ENCODE results near the gene GPX6.

GRCh38 chr6:28537509-28538140, 22.0 kb upstream of the GPX6 start:
- TF ChIP-seq CTCF (IDR thresholded peaks at IDR 0.05) = no peak
- TF ChIP-seq POLR2A (IDR thresholded peaks at IDR 0.05) = no peak

Measured in esophagus squamous epithelium (tissue), 4 donors.